Gastroesophageal sphincter (tissue), 4 donors: ENCODE data around the gene FOXK1. TPM values are rescaled to one million over a fixed set of nuclear protein-coding genes. Genes with fewer than 3 reads are reported as not detected.

Experiments used
- ATAC-seq: fragments of 150-250 bp; one replicate; pipeline ENCODE4 v1.9.1; 2016; ENCODE audit warnings: mild to moderate bottlenecking, moderate library complexity
- H3K27ac ChIP-seq, 4 donors: fragments of 200-600 bp; sonication (generic) in 3 of 4; 1 replicate in 3 of 4; 2 replicates in 1 of 4; pipeline ENCODE4 v1.5.1; 2016 to 2019
- H3K27me3 ChIP-seq: fragments of 200-600 bp; sonication (generic); one replicate; pipeline ENCODE4 v1.5.1; 2019
- H3K36me3 ChIP-seq, 2 donors: fragments of 200-600 bp; sonication (generic); one replicate each; pipeline ENCODE4 v1.5.1; 2019; ENCODE audit warnings: control low read depth in 1 of 2
- H3K4me1 ChIP-seq, 3 donors: fragments of 200-600 bp; sonication (generic); 1 replicate in 2 of 3; 2 replicates in 1 of 3; pipeline ENCODE4 v1.5.1; 2016 to 2019; ENCODE audit warnings: control low read depth in 2 of 3
- H3K4me3 ChIP-seq, 2 donors: fragments of 200-600 bp; sonication (generic); one replicate each; pipeline ENCODE4 v1.5.1; 2019; ENCODE audit warnings: mild to moderate bottlenecking in 1 of 2, moderate library complexity in 1 of 2
- H3K9me3 ChIP-seq, 3 donors: fragments of 200-600 bp; sonication (generic); one replicate each; pipeline ENCODE4 v1.5.1; 2017 to 2019; ENCODE audit warnings: control low read depth in 2 of 3
- CTCF ChIP-seq, 4 experiments: fragments of 200-600 bp in 2 of 4; fragments of 450-650 bp in 2 of 4; sonication (generic) in 1 of 4; IDR thresholded peaks; one replicate each; pipeline ENCODE4 v1.5.1; 2017 to 2019; ENCODE audit warnings: antibody characterized with exemption in 4 of 4, mild to moderate bottlenecking in 2 of 4, moderate library complexity in 2 of 4
- EP300 ChIP-seq: sonication (generic); formaldehyde crosslinking; IDR thresholded peaks from one replicate; pipeline ENCODE4 v1.6.1; 2017; ENCODE audit warnings: antibody characterized with exemption, mild to moderate bottlenecking
- POLR2A ChIP-seq, 2 donors: fragments of 450-650 bp; IDR thresholded peaks; one replicate each; pipeline ENCODE4 v1.6.1; 2017; ENCODE audit warnings: antibody characterized with exemption in 2 of 2, mild to moderate bottlenecking in 2 of 2, moderate library complexity in 1 of 2
- POLR2AphosphoS5 ChIP-seq: sonication (generic); formaldehyde crosslinking; IDR thresholded peaks from one replicate; pipeline ENCODE4 v1.6.1; 2017; ENCODE audit warnings: antibody characterized with exemption
- WGBS, 2 donors: methylation state at CpG; one replicate each; pipeline ENCODE4 v1.1.5; 2018; ENCODE audit warnings: low coverage in 1 of 2; 5-methylcytosine and 5-hydroxymethylcytosine counted together
- total RNA-seq, 4 donors: library from RNA; depleted of rRNA; stranded (reverse); fragments of >200 nt; gene quantifications; one replicate each; pipeline ENCODE4 v1.1.0, GENCODE V29; 2016

FOXK1 gene
- total RNA-seq, 4 donors from 2014 or later, result 28.5 to 45.2 (median 30.0) TPM

GRCh38 chr7:4648111-4648510 is 34.0 kb upstream of the FOXK1 start:
- 92 to 100% methylated on average over 1 to 2 of the region's 7 CpGs for WGBS, 2 donors
- no peaks in the 10 kb centered on the region for H3K9me3 ChIP-seq
- ATAC-seq, result no peak
- no peaks in the 10 kb centered on the region for H3K27me3 ChIP-seq
- no peak overlapping the region for H3K4me3 ChIP-seq
- no peaks in the 10 kb centered on the region for H3K36me3 ChIP-seq
- H3K4me1 ChIP-seq, result peaks cover 0 to 13% (median 0%) of the 10 kb centered on the region in 3 donors
- no peak overlapping the region for H3K27ac ChIP-seq
- TF ChIP-seq POLR2AphosphoS5 (no peak), POLR2A (IDR thresholded peaks at IDR 0.05) (no peak), CTCF (IDR thresholded peaks at IDR 0.05) (no peak), EP300 (no peak)

GRCh38 chr7:4650433-4651047 is 31.6 kb upstream of the FOXK1 start:
- H3K9me3 ChIP-seq, result no peaks in the 10 kb centered on the region
- peak overlapping the region in 3 of 4 donors; percentile 45 to 69 (median 59) for H3K27ac ChIP-seq
- peaks cover 0 to 13% (median 0%) of the 10 kb centered on the region in 3 donors for H3K4me1 ChIP-seq
- no peaks in the 10 kb centered on the region for H3K27me3 ChIP-seq
- TF ChIP-seq POLR2AphosphoS5 (no peak), EP300 (no peak), POLR2A (IDR thresholded peaks at IDR 0.05) (no peak), CTCF (IDR thresholded peaks at IDR 0.05) (no peak)
- no peak overlapping the region for H3K4me3 ChIP-seq
- 55 to 71% methylated on average over 5 of the region's 18 CpGs for WGBS, 2 donors
- H3K36me3 ChIP-seq, result no peaks in the 10 kb centered on the region
- ATAC-seq, result peak; percentile 61

- 98 to 100% methylated on average over 5 of the region's 5 CpGs for WGBS, 2 donors
- H3K4me1 ChIP-seq, result peaks cover 0 to 13% (median 0%) of the 10 kb centered on the region in 3 donors
- TF ChIP-seq EP300, result no peak
- no peak for TF ChIP-seq POLR2AphosphoS5
- TF ChIP-seq POLR2A (IDR thresholded peaks at IDR 0.05), result no peak
- TF ChIP-seq CTCF (IDR thresholded peaks at IDR 0.05), result no peak
Measured at GRCh38 chr7:4653771-4654170, 28.3 kb upstream of the FOXK1 start.

GRCh38 chr7:4655311-4655710 is 26.8 kb upstream of the FOXK1 start:
- ATAC-seq, result no peak
- no peaks in the 10 kb centered on the region for H3K27me3 ChIP-seq

More at GRCh38 chr7:4653771-4654170, 28.3 kb upstream of the FOXK1 start:
- no peaks in the 10 kb centered on the region for H3K9me3 ChIP-seq
- no peak overlapping the region for H3K27ac ChIP-seq
- H3K4me3 ChIP-seq, result no peak overlapping the region
- H3K27me3 ChIP-seq, result no peaks in the 10 kb centered on the region
- H3K36me3 ChIP-seq, result no peaks in the 10 kb centered on the region
- no peak for ATAC-seq

More at GRCh38 chr7:4655311-4655710, 26.8 kb upstream of the FOXK1 start:
- Histone ChIP-seq H3K27ac (no peak overlapping the region), H3K4me1 (peaks cover 0 to 11% (median 0%) of the 10 kb centered on the region in 3 donors), H3K36me3 (no peaks in the 10 kb centered on the region), H3K9me3 (peaks cover 0 to 10% (median 0%) of the 10 kb centered on the region in 3 donors), H3K4me3 (no peak overlapping the region)
- no peak for TF ChIP-seq EP300
- TF ChIP-seq POLR2A (IDR thresholded peaks at IDR 0.05), result no peak
- TF ChIP-seq CTCF (IDR thresholded peaks at IDR 0.05), result no peak
- no peak for TF ChIP-seq POLR2AphosphoS5
- WGBS, 2 donors, result 83% methylated on average over 1 of the region's 2 CpGs; no CpG with 5 or more reads in 1 of the 2 donors
